ENCODE measurements around the gene SLC5A9. TPM values are rescaled to one million over a fixed set of nuclear protein-coding genes. Genes with fewer than 3 reads are reported as not detected.

The SLC5A9 gene
- total and polyA plus RNA-seq, 2 donors (not counting 1 experiment from before 2014, with no cell fraction given), result 0.07 TPM; not detected in 1

DNA sequence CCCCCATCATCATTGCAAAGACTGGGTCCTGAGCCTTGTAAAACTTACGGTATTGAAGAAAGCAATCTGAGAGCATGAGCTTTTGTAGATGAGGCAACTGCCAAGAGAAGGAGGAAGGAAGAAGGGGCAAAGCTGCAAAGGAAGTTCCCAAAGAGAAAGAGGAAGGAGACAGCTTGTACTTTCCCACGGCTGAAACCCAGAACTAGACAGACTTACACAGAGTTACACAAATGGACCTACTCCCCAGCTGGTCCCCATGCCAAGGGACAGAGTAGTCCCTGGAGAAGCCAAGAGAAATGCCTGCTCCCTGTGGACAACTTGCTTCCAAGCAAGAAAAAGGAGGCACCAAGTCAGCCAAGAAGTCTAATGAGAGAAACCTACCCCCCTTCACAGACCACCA is 22.6 kb downstream of the SLC5A9 start:
- TF ChIP-seq, protein P1, sequence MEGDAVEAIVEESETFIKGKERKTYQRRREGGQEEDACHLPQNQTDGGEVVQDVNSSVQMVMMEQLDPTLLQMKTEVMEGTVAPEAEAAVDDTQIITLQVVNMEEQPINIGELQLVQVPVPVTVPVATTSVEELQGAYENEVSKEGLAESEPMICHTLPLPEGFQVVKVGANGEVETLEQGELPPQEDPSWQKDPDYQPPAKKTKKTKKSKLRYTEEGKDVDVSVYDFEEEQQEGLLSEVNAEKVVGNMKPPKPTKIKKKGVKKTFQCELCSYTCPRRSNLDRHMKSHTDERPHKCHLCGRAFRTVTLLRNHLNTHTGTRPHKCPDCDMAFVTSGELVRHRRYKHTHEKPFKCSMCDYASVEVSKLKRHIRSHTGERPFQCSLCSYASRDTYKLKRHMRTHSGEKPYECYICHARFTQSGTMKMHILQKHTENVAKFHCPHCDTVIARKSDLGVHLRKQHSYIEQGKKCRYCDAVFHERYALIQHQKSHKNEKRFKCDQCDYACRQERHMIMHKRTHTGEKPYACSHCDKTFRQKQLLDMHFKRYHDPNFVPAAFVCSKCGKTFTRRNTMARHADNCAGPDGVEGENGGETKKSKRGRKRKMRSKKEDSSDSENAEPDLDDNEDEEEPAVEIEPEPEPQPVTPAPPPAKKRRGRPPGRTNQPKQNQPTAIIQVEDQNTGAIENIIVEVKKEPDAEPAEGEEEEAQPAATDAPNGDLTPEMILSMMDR (IDR thresholded peaks at IDR 0.05), result no peak
- TF ChIP-seq EZH2 (IDR thresholded peaks at IDR 0.05; ENCODE audit: borderline replicate concordance, insufficient read depth, low read depth, low read length, poor library complexity, severe bottlenecking), result no peak
- Histone ChIP-seq H3K4me3 (ENCODE audit: control extremely low read depth in 1 of 5, extremely low read depth in 1 of 5, insufficient read depth in 1 of 5, low read depth in 2 of 5, low read length in 4 of 5) (peak overlapping the region in 3 of 5 experiments; percentile 30 to 41 (median 40)), H3K36me3 (replicated peaks in 1 of 2; ENCODE audit: control extremely low read depth in 1 of 2, control insufficient read depth in 1 of 2, extremely low read depth in 1 of 2, insufficient read depth in 2 of 2, low read length in 1 of 2) (no peaks in the 10 kb centered on the region), H3K4me1 (ENCODE audit: control insufficient read depth in 2 of 2, insufficient read depth in 2 of 2, low read length in 2 of 2) (peaks cover 40 to 47% of the 10 kb centered on the region in 2 donors), H3K9ac (ENCODE audit: low read length) (peak overlapping the region; percentile 54), H3K27ac (ENCODE audit: low read length in 2 of 2) (peak overlapping the region; percentile 59 to 85), H4K20me1 (ENCODE audit: control insufficient read depth, insufficient read depth, low read length, poor library complexity, severe bottlenecking) (no peaks in the 10 kb centered on the region), H3K4me2 (replicated peaks; ENCODE audit: low read depth, low read length, poor library complexity, severe bottlenecking) (peak overlapping the region; percentile 61), H3K9me3 (ENCODE audit: control extremely low read depth in 1 of 3, control insufficient read depth in 2 of 3, insufficient read depth in 1 of 3, low read length in 2 of 3) (peaks cover 0 to 11% (median 0%) of the 10 kb centered on the region in 3 donors), H3K27me3 (replicated peaks in 1 of 4; ENCODE audit: control extremely low read depth in 1 of 4, control insufficient read depth in 3 of 4, insufficient read depth in 4 of 4, low read length in 3 of 4) (no peaks in the 10 kb centered on the region), H2AFZ (ENCODE audit: insufficient read depth, low read depth, low read length, poor library complexity, severe bottlenecking) (peak overlapping the region; percentile 76), H3K79me2 (ENCODE audit: control insufficient read depth, insufficient read depth, low read length) (no peaks in the 10 kb centered on the region)
- ATAC-seq (ENCODE audit: low read depth) (peak; percentile 49), DNase-seq (peak; percentile 61)
- intact Hi-C loops (cut with micrococcal nuclease), result no loop called here
- 0% methylated on average over 2 of the region's 2 CpGs for WGBS (ENCODE audit: insufficient coverage)
- ChIA-PET CTCF (interaction anchor here (1.0 kb wide), 1 partner anchor 151 kb away, joined by 3 read pairs; no protein-coding TSS in a partner anchor), POLR2A (no interaction called here)
- Mint-ChIP-seq H3K27me3 (peaks cover 6% of the 10 kb centered on the region), H3K4me3 (peak overlapping the region; percentile 65), H3K9me3 (ENCODE audit: insufficient read depth) (no peaks in the 10 kb centered on the region), H3K27ac (peak overlapping the region; percentile 82), H3K4me1 (peaks cover 47% of the 10 kb centered on the region)

DNA sequence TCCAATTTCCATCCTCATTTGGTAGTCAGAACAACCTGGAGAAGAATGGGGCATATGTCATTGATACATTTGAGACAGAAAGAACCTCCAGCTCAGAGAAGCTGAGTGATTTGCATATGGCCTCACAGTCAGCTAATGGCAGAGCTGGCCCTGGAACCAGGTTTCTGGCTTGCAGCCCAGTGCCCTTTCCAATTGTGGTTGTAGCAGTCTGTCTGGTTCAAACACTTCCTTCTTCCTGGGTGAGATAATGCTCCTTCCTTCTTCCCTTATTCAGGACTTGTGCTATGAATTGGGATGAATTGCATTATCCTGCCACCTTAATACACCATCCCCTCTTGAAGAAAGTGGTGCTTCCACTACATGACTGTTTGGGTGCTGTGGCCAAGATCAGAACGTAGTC is 24.2 kb downstream of the SLC5A9 start:
- CTCF ChIA-PET, result interaction anchor here (1.0 kb wide), 1 partner anchor 10 kb away, joined by 3 read pairs; no protein-coding TSS in a partner anchor
- H3K4me3 Mint-ChIP-seq, result peak overlapping the region; percentile 18

More for the DNA sequence above, 24.2 kb downstream of the SLC5A9 start:
- no peak overlapping the region for H3K4me3 ChIP-seq (ENCODE audit: control extremely low read depth in 1 of 5, extremely low read depth in 1 of 5, insufficient read depth in 1 of 5, low read depth in 2 of 5, low read length in 4 of 5)
- H3K27ac ChIP-seq (ENCODE audit: low read length in 2 of 2), result no peak overlapping the region
- Mint-ChIP-seq H3K27me3 (peaks cover 6% of the 10 kb centered on the region), H3K27ac (no peak overlapping the region), H3K4me1 (peaks cover 37% of the 10 kb centered on the region), H3K9me3 (ENCODE audit: insufficient read depth) (no peaks in the 10 kb centered on the region)
- H3K9me3 ChIP-seq (ENCODE audit: control extremely low read depth in 1 of 3, control insufficient read depth in 2 of 3, insufficient read depth in 1 of 3, low read length in 2 of 3), result peaks cover 0 to 11% (median 0%) of the 10 kb centered on the region in 3 donors
- intact Hi-C loops (cut with micrococcal nuclease), result no loop called here
- ATAC-seq (ENCODE audit: low read depth), result no peak
- H3K36me3 ChIP-seq (replicated peaks in 1 of 2; ENCODE audit: control extremely low read depth in 1 of 2, control insufficient read depth in 1 of 2, extremely low read depth in 1 of 2, insufficient read depth in 2 of 2, low read length in 1 of 2), result no peaks in the 10 kb centered on the region
- no peaks in the 10 kb centered on the region for H4K20me1 ChIP-seq (ENCODE audit: control insufficient read depth, insufficient read depth, low read length, poor library complexity, severe bottlenecking)
- no peak overlapping the region for H2AFZ ChIP-seq (ENCODE audit: insufficient read depth, low read depth, low read length, poor library complexity, severe bottlenecking)
- H3K9ac ChIP-seq (ENCODE audit: low read length), result no peak overlapping the region
- DNase-seq, result no peak
- no peak for TF ChIP-seq EZH2 (IDR thresholded peaks at IDR 0.05; ENCODE audit: borderline replicate concordance, insufficient read depth, low read depth, low read length, poor library complexity, severe bottlenecking)
- H3K79me2 ChIP-seq (ENCODE audit: control insufficient read depth, insufficient read depth, low read length), result no peaks in the 10 kb centered on the region
- POLR2A ChIA-PET, result no interaction called here
- H3K4me1 ChIP-seq (ENCODE audit: control insufficient read depth in 2 of 2, insufficient read depth in 2 of 2, low read length in 2 of 2), result peaks cover 34 to 36% of the 10 kb centered on the region in 2 donors
- no peaks in the 10 kb centered on the region for H3K27me3 ChIP-seq (replicated peaks in 1 of 4; ENCODE audit: control extremely low read depth in 1 of 4, control insufficient read depth in 3 of 4, insufficient read depth in 4 of 4, low read length in 3 of 4)
- H3K4me2 ChIP-seq (replicated peaks; ENCODE audit: low read depth, low read length, poor library complexity, severe bottlenecking), result no peak overlapping the region
- 75% methylated on average over 1 of the region's 1 CpG for whole genome bisulfite sequencing (ENCODE audit: insufficient coverage)

Measured in B cell (primary cell).